Large intestine (tissue), 3 donors: Measurements from ENCODE around the gene MAD2L1. TPM values are rescaled to one million over a fixed set of nuclear protein-coding genes. Genes with fewer than 3 reads are reported as not detected.

Source experiments
- DNase-seq, 2 donors: peaks; one replicate each; pipeline versions ENCODE4 v3.0.0 to v3.0.0-alpha.2; 2013
- H3K27ac ChIP-seq: one replicate; pipeline ENCODE4 v1.5.1; 2013; ENCODE audit warnings: low read length
- H3K27me3 ChIP-seq: 2 replicates; pipeline ENCODE4 v1.6.1; 2013; ENCODE audit warnings: low read length; ENCODE audit not compliant: control insufficient read depth, insufficient read depth
- H3K36me3 ChIP-seq: 2 replicates; pipeline ENCODE4 v1.6.1; 2013; ENCODE audit warnings: low read length; ENCODE audit not compliant: control insufficient read depth, insufficient read depth
- H3K4me1 ChIP-seq: one replicate; pipeline ENCODE4 v1.6.1; 2013; ENCODE audit warnings: low read length; ENCODE audit not compliant: control insufficient read depth, insufficient read depth
- H3K4me3 ChIP-seq: one replicate; pipeline ENCODE4 v1.5.1; 2013; ENCODE audit warnings: low read length
- H3K9me3 ChIP-seq: one replicate; pipeline ENCODE4 v1.6.1; 2013; ENCODE audit warnings: mild to moderate bottlenecking, low read depth, low read length, moderate library complexity; ENCODE audit not compliant: control insufficient read depth
- WGBS: methylation state at CpG from one replicate; pipeline ENCODE4 v1.1.5; 2013; ENCODE audit warnings: low lambda C conversion rate; ENCODE audit not compliant: insufficient coverage; 5-methylcytosine and 5-hydroxymethylcytosine counted together
- polyA plus RNA-seq: library from polyadenylated mRNA; unstranded; fragments of 120-200 nt; gene quantifications from one replicate; pipeline ENCODE4 v1.2.1, GENCODE V29; 2013

Gene MAD2L1
- polyA plus RNA-seq, 1 donor: 28.7 TPM

- 42% methylated on average over 2 of the region's 5 CpGs for WGBS
- Histone ChIP-seq H3K9me3 (no peaks in the 10 kb centered on the region), H3K27ac (peak overlapping the region; percentile 43), H3K4me3 (no peak overlapping the region), H3K36me3 (no peaks in the 10 kb centered on the region), H3K27me3 (peaks cover 2% of the 10 kb centered on the region), H3K4me1 (no peaks in the 10 kb centered on the region)
- DNase-seq: peak in 1 of 2 donors; percentile 11
Measured at GRCh38 chr4:120007191-120007871, 59.3 kb downstream of the MAD2L1 start.
